GM21515 (cell line): ENCODE measurements around the gene TMC3.

ENCODE experiments used
- ATAC-seq: cut with Tn5 transposase; IDR thresholded peaks from one replicate; pipeline ENCODE4 v1.9.1; 2021; ENCODE audit not compliant: unreplicated experiment

TMC3 gene

GRCh38 chr15:81282606-81282895 is 91.5 kb downstream of the TMC3 start:
- no peak for ATAC-seq

- ATAC-seq: no peak
Measured at GRCh38 chr15:81281766-81282605, 92.0 kb downstream of the TMC3 start.

GRCh38 chr15:81281456-81281735 is 92.6 kb downstream of the TMC3 start:
- no peak for ATAC-seq
